ENCODE measurements around the gene WDTC1. TPM values are rescaled to one million over a fixed set of nuclear protein-coding genes. Genes with fewer than 3 reads are reported as not detected.

WDTC1 gene
- total and polyA plus RNA-seq, 2 of the 13 experiments (the other 11 are each of a cell fraction or from before 2014, with no cell fraction given), result 5.5 TPM

- TF ChIP-seq ELF4 (CRISPR knock-in tag; IDR thresholded peaks at IDR 0.05; ENCODE audit: borderline replicate concordance), result no peak
- no peak for TF ChIP-seq RFX3 (CRISPR knock-in tag; IDR thresholded peaks at IDR 0.05)
- no peak for TF ChIP-seq ZNF34 (CRISPR knock-in tag; IDR thresholded peaks at IDR 0.05; ENCODE audit: borderline replicate concordance)
- TF ChIP-seq THAP11 (CRISPR knock-in tag; IDR thresholded peaks at IDR 0.05), result peak; percentile 62
- TF ChIP-seq AHDC1 (CRISPR knock-in tag; IDR thresholded peaks at IDR 0.05; ENCODE audit: borderline replicate concordance), result no peak
- no peak for TF ChIP-seq ATF6 (CRISPR knock-in tag; conservative IDR thresholded peaks at IDR 0.05)
- no peak for TF ChIP-seq ZNF446 (CRISPR knock-in tag; IDR thresholded peaks at IDR 0.05)
- no peak for TF ChIP-seq PAX8 (CRISPR knock-in tag; IDR thresholded peaks at IDR 0.05; ENCODE audit: borderline replicate concordance)
- no peak for TF ChIP-seq ZNF674 (CRISPR knock-in tag; IDR thresholded peaks at IDR 0.05; ENCODE audit: low read depth)
- TF ChIP-seq NFIB (CRISPR knock-in tag; IDR thresholded peaks at IDR 0.05; ENCODE audit: borderline replicate concordance), result no peak
- no peak for TF ChIP-seq RAD21 (CRISPR knock-in tag; IDR thresholded peaks at IDR 0.05)
- no peak for TF ChIP-seq ZNF121 (CRISPR knock-in tag; IDR thresholded peaks at IDR 0.05)
- TF ChIP-seq LCORL (IDR thresholded peaks at IDR 0.05), result no peak
- peak; percentile 26; the same call in 1 of the 2 replicates for TF ChIP-seq LCORL (CRISPR knock-in tag; IDR thresholded peaks at IDR 0.05)
- no peak for TF ChIP-seq NR1H2 (CRISPR knock-in tag; IDR thresholded peaks at IDR 0.05; ENCODE audit: borderline replicate concordance, low read depth)
- no peak for TF ChIP-seq DNMT1 (CRISPR knock-in tag; IDR thresholded peaks at IDR 0.05)
- TF ChIP-seq SNAPC5 (CRISPR knock-in tag; IDR thresholded peaks at IDR 0.05; ENCODE audit: borderline replicate concordance), result no peak
- TF ChIP-seq JDP2 (CRISPR knock-in tag; IDR thresholded peaks at IDR 0.05; ENCODE audit: borderline replicate concordance), result no peak
- no peak for TF ChIP-seq SRF (IDR thresholded peaks at IDR 0.05; ENCODE audit: low read depth, low read length)
- no peak for TF ChIP-seq RNF2 (conservative IDR thresholded peaks at IDR 0.05; ENCODE audit: low read depth)
- peak; percentile 81 for TF ChIP-seq SAP130 (CRISPR knock-in tag; IDR thresholded peaks at IDR 0.05; ENCODE audit: low read depth)
- no peak for TF ChIP-seq ZFP36L2 (CRISPR knock-in tag; IDR thresholded peaks at IDR 0.05)
- no peak for TF ChIP-seq ZNF569 (CRISPR knock-in tag; IDR thresholded peaks at IDR 0.05; ENCODE audit: borderline replicate concordance)
- TF ChIP-seq SKI (IDR thresholded peaks at IDR 0.05; ENCODE audit: partially characterized antibody), result no peak
Measured at GRCh38 chr1:27341525-27342252, 107.3 kb downstream of the WDTC1 start, which contains the start of gene SYTL1 (continued).
